HEK293 (cell line): ENCODE measurements around the gene GRB7.

Experiments
- CTCF ChIA-PET: fragments of 350-600 bp; formaldehyde crosslinking; extraction: SDS; loops from one replicate; lab custom pipeline; 2021; ENCODE audit warnings: antibody characterized with exemption; lab: Yijun Ruan, JAX
- POLR2A ChIA-PET: fragments of 300-600 bp; formaldehyde crosslinking; extraction: SDS; loops from one replicate; lab custom pipeline; 2020; ENCODE audit warnings: antibody characterized with exemption, inconsistent platforms; lab: Yijun Ruan, JAX
- H3K27ac ChIP-seq: fragments of 200-500 bp; sonication (Bioruptor generic); 2 replicates; pipeline ENCODE4 v1.5.1; 2014; ENCODE audit warnings: low read depth, low read length, control low read depth, inconsistent platforms; ENCODE audit errors: extremely low read depth
- H3K36me3 ChIP-seq, 2 experiments: fragments of 200-500 bp in 1 of 2; sonication (Bioruptor generic) in 1 of 2; 1 replicate in 1 of 2; 2 replicates in 1 of 2; pipeline ENCODE4 v1.5.1; 2014 to 2017; ENCODE audit warnings: inconsistent platforms in 2 of 2, low read length in 2 of 2; ENCODE audit not compliant: control insufficient read depth in 2 of 2, insufficient read depth in 1 of 2
- H3K4me1 ChIP-seq: fragments of 200-500 bp; sonication (Bioruptor generic); 2 replicates; pipeline ENCODE4 v1.5.1; 2014; ENCODE audit warnings: mild to moderate bottlenecking, low read length, inconsistent platforms; ENCODE audit not compliant: control insufficient read depth, insufficient read depth
- H3K4me3 ChIP-seq: 2 replicates; pipeline ENCODE4 v1.5.1; 2011; ENCODE audit warnings: low read depth, mild to moderate bottlenecking, control low read depth, low read length, moderate library complexity
- H3K9me3 ChIP-seq: fragments of 200-500 bp; sonication (Bioruptor generic); 2 replicates; pipeline ENCODE4 v1.5.1; 2014; ENCODE audit warnings: low read depth, low read length, inconsistent platforms; ENCODE audit not compliant: control insufficient read depth, insufficient read depth
- GLIS1 ChIP-seq: fragments of 450-650 bp; formaldehyde crosslinking; IDR thresholded peaks from 2 replicates; pipeline ENCODE4 v1.5.1; 2016; ENCODE audit warnings: missing biosample characterization, missing genetic modification characterization
- GLIS2 ChIP-seq: fragments of 450-650 bp; formaldehyde crosslinking; IDR thresholded peaks from 2 replicates; pipeline ENCODE4 v1.5.1; 2016; ENCODE audit warnings: missing biosample characterization, missing genetic modification characterization
- KLF16 ChIP-seq: fragments of 450-650 bp; formaldehyde crosslinking; IDR thresholded peaks from 2 replicates; pipeline ENCODE4 v1.5.1; 2017; ENCODE audit warnings: missing biosample characterization, missing genetic modification characterization
- ZBTB17 ChIP-seq: fragments of 450-650 bp; formaldehyde crosslinking; IDR thresholded peaks from 2 replicates; pipeline ENCODE4 v1.5.1; 2016; ENCODE audit warnings: missing biosample characterization, missing genetic modification characterization
- ZBTB20 ChIP-seq: fragments of 450-650 bp; formaldehyde crosslinking; IDR thresholded peaks from 2 replicates; pipeline ENCODE4 v1.5.1; 2016; ENCODE audit warnings: missing biosample characterization, missing genetic modification characterization
- ZBTB8A ChIP-seq: fragments of 450-650 bp; formaldehyde crosslinking; IDR thresholded peaks from 2 replicates; pipeline ENCODE4 v1.5.1; 2016; ENCODE audit warnings: missing biosample characterization, missing genetic modification characterization
- ZNF202 ChIP-seq: fragments of 450-650 bp; formaldehyde crosslinking; IDR thresholded peaks from 2 replicates; pipeline ENCODE4 v1.5.1; 2016; ENCODE audit warnings: missing biosample characterization, missing genetic modification characterization, borderline replicate concordance
- ZNF302 ChIP-seq: fragments of 450-650 bp; formaldehyde crosslinking; IDR thresholded peaks from 2 replicates; pipeline ENCODE4 v1.5.1; 2016; ENCODE audit warnings: missing biosample characterization, missing genetic modification characterization, low read depth
- ZNF335 ChIP-seq: fragments of 450-650 bp; formaldehyde crosslinking; conservative IDR thresholded peaks from 2 replicates; pipeline ENCODE4 v1.5.1; 2016; ENCODE audit warnings: missing biosample characterization, missing genetic modification characterization
- ZNF423 ChIP-seq: fragments of 450-650 bp; formaldehyde crosslinking; IDR thresholded peaks from 2 replicates; pipeline ENCODE4 v1.5.1; 2016; ENCODE audit warnings: missing biosample characterization, missing genetic modification characterization
- ZNF600 ChIP-seq: fragments of 450-650 bp; formaldehyde crosslinking; IDR thresholded peaks from 2 replicates; pipeline ENCODE4 v1.5.1; 2016; ENCODE audit warnings: missing biosample characterization, missing genetic modification characterization
- TF ChIP-seq, protein P1 (sequence below): fragments of 450-650 bp; formaldehyde crosslinking; IDR thresholded peaks from 2 replicates; pipeline ENCODE4 v1.5.1; 2016; ENCODE audit warnings: missing biosample characterization, missing genetic modification characterization
- TF ChIP-seq, protein P2 (sequence below): fragments of 450-650 bp; formaldehyde crosslinking; IDR thresholded peaks from 2 replicates; pipeline ENCODE4 v1.5.1; 2016; ENCODE audit warnings: missing biosample characterization, missing genetic modification characterization
- TF ChIP-seq, protein P3 (sequence below): fragments of 450-650 bp; formaldehyde crosslinking; optimal IDR thresholded peaks from 2 replicates; pipeline ENCODE3; 2016; ENCODE audit warnings: missing biosample characterization, mild to moderate bottlenecking, missing genetic modification characterization
- TF ChIP-seq, protein P4 (sequence below): fragments of 450-650 bp; formaldehyde crosslinking; IDR thresholded peaks from 2 replicates; pipeline ENCODE4 v1.5.1; 2017; ENCODE audit warnings: missing biosample characterization, missing genetic modification characterization
- TF ChIP-seq, protein P5 (sequence below): fragments of 450-650 bp; formaldehyde crosslinking; IDR thresholded peaks from 2 replicates; pipeline ENCODE4 v1.5.1; 2016; ENCODE audit warnings: missing biosample characterization, missing genetic modification characterization
- TF ChIP-seq, protein P6 (sequence below): fragments of 450-650 bp; formaldehyde crosslinking; IDR thresholded peaks from 2 replicates; pipeline ENCODE4 v1.5.1; 2016; ENCODE audit warnings: missing biosample characterization, missing genetic modification characterization
- TF ChIP-seq, protein P7 (sequence below): fragments of 450-650 bp; formaldehyde crosslinking; IDR thresholded peaks from 2 replicates; pipeline ENCODE4 v1.5.1; 2017; ENCODE audit warnings: missing biosample characterization, mild to moderate bottlenecking, missing genetic modification characterization, moderate library complexity

Gene GRB7

DNA sequence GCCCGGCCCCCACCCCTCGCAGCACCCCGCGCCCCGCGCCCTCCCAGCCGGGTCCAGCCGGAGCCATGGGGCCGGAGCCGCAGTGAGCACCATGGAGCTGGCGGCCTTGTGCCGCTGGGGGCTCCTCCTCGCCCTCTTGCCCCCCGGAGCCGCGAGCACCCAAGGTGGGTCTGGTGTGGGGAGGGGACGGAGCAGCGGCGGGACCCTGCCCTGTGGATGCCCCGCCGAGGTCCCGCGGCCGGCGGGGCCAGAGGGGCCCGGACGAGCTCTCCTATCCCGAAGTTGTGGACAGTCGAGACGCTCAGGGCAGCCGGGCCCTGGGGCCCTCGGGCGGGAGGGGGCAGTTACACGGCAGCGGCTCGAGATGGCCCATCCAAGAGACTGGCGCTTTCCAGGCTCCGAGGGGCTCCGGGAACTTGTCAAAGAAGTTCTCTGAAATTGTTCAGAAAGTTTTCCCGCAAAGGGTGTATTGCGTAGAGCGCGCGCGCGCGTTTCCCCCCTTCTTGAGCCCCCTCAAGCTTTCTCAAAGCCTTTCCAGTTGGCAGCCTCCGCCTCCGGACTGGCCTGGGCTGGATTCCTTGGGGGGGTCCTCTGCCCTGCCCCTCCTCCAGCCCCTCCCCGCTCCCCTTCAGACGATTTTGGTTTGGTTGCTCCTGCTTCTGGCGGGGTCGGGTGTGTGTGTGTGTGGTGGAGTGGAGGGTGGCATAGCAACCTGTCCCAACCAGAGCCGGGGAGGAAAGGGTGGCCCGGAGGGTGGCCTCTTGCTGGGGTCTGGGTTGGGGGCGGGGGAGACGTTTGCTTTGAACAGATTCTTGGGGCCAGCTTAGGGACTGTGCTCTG lies 37.4 kb upstream of the GRB7 start:
- peaks cover 0 to 25% of the 10 kb centered on the region in 2 experiments; a peak in 1 of 3 replicates for H3K36me3 ChIP-seq
- peak overlapping the region; percentile 68; the same call in 1 of the 2 replicates for H3K27ac ChIP-seq
- H3K9me3 ChIP-seq, result no peaks in the 10 kb centered on the region
- POLR2A ChIA-PET, result interaction anchor here (0.7 to 2.4 kb wide), 26 partner anchors 9 to 413 kb away, joined by 3 to 42 read pairs (median 5); partner anchors contain the start of genes LRRC3C, MIEN1, ORMDL3 and PGAP3
- peak overlapping the region; percentile 81 for H3K4me3 ChIP-seq
- H3K4me1 ChIP-seq, result peaks cover 13% of the 10 kb centered on the region; the same call in 1 of the 2 replicates
- CTCF ChIA-PET, result interaction anchor here (0.6 to 3.5 kb wide), 15 partner anchors 12 to 258 kb away, joined by 3 to 22 read pairs (median 3); partner anchors contain the start of genes MIEN1 and PGAP3
- TF ChIP-seq ZNF423 (tag by site-specific recombination), result peak; percentile 75
- TF ChIP-seq, protein P1, sequence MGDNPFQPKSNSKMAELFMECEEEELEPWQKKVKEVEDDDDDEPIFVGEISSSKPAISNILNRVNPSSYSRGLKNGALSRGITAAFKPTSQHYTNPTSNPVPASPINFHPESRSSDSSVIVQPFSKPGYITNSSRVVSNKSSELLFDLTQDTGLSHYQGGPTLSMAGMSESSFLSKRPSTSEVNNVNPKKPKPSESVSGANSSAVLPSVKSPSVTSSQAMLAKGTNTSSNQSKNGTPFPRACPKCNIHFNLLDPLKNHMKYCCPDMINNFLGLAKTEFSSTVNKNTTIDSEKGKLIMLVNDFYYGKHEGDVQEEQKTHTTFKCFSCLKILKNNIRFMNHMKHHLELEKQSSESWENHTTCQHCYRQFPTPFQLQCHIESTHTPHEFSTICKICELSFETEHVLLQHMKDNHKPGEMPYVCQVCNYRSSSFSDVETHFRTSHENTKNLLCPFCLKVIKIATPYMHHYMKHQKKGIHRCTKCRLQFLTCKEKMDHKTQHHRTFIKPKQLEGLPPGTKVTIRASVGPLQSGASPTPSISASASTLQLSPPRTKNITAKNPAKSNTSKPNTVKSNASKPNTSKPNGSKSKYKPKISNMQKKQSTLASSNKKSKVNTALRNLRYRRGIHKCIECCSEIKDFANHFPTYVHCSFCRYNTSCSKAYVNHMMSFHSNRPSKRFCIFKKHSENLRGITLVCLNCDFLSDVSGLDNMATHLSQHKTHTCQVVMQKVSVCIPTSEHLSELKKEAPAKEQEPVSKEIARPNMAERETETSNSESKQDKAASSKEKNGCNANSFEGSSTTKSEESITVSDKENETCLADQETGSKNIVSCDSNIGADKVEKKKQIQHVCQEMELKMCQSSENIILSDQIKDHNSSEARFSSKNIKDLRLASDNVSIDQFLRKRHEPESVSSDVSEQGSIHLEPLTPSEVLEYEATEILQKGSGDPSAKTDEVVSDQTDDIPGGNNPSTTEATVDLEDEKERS (tag by site-specific recombination), result no peak
- no peak for TF ChIP-seq KLF16 (tag by site-specific recombination)
- TF ChIP-seq, protein P2, sequence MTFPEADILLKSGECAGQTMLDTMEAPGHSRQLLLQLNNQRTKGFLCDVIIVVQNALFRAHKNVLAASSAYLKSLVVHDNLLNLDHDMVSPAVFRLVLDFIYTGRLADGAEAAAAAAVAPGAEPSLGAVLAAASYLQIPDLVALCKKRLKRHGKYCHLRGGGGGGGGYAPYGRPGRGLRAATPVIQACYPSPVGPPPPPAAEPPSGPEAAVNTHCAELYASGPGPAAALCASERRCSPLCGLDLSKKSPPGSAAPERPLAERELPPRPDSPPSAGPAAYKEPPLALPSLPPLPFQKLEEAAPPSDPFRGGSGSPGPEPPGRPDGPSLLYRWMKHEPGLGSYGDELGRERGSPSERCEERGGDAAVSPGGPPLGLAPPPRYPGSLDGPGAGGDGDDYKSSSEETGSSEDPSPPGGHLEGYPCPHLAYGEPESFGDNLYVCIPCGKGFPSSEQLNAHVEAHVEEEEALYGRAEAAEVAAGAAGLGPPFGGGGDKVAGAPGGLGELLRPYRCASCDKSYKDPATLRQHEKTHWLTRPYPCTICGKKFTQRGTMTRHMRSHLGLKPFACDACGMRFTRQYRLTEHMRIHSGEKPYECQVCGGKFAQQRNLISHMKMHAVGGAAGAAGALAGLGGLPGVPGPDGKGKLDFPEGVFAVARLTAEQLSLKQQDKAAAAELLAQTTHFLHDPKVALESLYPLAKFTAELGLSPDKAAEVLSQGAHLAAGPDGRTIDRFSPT, result no peak
- TF ChIP-seq GLIS2 (tag by site-specific recombination), result peak; percentile 65
- TF ChIP-seq, protein P3, sequence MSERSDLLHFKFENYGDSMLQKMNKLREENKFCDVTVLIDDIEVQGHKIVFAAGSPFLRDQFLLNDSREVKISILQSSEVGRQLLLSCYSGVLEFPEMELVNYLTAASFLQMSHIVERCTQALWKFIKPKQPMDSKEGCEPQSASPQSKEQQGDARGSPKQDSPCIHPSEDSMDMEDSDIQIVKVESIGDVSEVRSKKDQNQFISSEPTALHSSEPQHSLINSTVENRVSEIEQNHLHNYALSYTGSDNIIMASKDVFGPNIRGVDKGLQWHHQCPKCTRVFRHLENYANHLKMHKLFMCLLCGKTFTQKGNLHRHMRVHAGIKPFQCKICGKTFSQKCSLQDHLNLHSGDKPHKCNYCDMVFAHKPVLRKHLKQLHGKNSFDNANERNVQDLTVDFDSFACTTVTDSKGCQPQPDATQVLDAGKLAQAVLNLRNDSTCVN, result peak; percentile 56
- TF ChIP-seq, protein P4, sequence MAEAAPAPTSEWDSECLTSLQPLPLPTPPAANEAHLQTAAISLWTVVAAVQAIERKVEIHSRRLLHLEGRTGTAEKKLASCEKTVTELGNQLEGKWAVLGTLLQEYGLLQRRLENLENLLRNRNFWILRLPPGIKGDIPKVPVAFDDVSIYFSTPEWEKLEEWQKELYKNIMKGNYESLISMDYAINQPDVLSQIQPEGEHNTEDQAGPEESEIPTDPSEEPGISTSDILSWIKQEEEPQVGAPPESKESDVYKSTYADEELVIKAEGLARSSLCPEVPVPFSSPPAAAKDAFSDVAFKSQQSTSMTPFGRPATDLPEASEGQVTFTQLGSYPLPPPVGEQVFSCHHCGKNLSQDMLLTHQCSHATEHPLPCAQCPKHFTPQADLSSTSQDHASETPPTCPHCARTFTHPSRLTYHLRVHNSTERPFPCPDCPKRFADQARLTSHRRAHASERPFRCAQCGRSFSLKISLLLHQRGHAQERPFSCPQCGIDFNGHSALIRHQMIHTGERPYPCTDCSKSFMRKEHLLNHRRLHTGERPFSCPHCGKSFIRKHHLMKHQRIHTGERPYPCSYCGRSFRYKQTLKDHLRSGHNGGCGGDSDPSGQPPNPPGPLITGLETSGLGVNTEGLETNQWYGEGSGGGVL, result peak; percentile 85
- no peak; the same call in 1 of the 2 replicates for TF ChIP-seq ZNF202 (tag by site-specific recombination)
- TF ChIP-seq ZBTB20 (tag by site-specific recombination), result peak; percentile 86
- TF ChIP-seq ZBTB17, result 0 out of 2 replicates have a peak, but pooled peaks have one; percentile 0
- TF ChIP-seq ZNF302 (tag by site-specific recombination), result no peak
- TF ChIP-seq, protein P5, sequence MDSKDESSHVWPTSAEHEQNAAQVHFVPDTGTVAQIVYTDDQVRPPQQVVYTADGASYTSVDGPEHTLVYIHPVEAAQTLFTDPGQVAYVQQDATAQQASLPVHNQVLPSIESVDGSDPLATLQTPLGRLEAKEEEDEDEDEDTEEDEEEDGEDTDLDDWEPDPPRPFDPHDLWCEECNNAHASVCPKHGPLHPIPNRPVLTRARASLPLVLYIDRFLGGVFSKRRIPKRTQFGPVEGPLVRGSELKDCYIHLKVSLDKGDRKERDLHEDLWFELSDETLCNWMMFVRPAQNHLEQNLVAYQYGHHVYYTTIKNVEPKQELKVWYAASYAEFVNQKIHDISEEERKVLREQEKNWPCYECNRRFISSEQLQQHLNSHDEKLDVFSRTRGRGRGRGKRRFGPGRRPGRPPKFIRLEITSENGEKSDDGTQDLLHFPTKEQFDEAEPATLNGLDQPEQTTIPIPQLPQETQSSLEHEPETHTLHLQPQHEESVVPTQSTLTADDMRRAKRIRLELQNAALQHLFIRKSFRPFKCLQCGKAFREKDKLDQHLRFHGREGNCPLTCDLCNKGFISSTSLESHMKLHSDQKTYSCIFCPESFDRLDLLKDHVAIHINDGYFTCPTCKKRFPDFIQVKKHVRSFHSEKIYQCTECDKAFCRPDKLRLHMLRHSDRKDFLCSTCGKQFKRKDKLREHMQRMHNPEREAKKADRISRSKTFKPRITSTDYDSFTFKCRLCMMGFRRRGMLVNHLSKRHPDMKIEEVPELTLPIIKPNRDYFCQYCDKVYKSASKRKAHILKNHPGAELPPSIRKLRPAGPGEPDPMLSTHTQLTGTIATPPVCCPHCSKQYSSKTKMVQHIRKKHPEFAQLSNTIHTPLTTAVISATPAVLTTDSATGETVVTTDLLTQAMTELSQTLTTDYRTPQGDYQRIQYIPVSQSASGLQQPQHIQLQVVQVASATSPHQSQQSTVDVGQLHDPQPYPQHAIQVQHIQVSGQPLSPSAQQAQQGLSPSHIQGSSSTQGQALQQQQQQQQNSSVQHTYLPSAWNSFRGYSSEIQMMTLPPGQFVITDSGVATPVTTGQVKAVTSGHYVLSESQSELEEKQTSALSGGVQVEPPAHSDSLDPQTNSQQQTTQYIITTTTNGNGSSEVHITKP (tag by site-specific recombination), result peak; percentile 97
- peak; percentile 74 for TF ChIP-seq ZNF600
- peak; percentile 3 for TF ChIP-seq ZNF335
- TF ChIP-seq GLIS1 (tag by site-specific recombination), result peak; percentile 89
- TF ChIP-seq, protein P6, sequence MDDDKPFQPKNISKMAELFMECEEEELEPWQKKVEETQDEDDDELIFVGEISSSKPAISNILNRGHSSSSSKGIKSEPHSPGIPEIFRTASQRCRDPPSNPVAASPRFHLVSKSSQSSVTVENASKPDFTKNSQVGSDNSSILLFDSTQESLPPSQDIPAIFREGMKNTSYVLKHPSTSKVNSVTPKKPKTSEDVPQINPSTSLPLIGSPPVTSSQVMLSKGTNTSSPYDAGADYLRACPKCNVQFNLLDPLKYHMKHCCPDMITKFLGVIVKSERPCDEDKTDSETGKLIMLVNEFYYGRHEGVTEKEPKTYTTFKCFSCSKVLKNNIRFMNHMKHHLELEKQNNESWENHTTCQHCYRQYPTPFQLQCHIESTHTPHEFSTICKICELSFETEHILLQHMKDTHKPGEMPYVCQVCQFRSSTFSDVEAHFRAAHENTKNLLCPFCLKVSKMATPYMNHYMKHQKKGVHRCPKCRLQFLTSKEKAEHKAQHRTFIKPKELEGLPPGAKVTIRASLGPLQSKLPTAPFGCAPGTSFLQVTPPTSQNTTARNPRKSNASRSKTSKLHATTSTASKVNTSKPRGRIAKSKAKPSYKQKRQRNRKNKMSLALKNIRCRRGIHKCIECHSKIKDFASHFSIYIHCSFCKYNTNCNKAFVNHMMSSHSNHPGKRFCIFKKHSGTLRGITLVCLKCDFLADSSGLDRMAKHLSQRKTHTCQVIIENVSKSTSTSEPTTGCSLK (tag by site-specific recombination), result no peak
- TF ChIP-seq, protein P7, sequence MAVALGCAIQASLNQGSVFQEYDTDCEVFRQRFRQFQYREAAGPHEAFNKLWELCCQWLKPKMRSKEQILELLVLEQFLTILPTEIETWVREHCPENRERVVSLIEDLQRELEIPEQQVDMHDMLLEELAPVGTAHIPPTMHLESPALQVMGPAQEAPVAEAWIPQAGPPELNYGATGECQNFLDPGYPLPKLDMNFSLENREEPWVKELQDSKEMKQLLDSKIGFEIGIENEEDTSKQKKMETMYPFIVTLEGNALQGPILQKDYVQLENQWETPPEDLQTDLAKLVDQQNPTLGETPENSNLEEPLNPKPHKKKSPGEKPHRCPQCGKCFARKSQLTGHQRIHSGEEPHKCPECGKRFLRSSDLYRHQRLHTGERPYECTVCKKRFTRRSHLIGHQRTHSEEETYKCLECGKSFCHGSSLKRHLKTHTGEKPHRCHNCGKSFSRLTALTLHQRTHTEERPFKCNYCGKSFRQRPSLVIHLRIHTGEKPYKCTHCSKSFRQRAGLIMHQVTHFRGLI, result no peak
- no peak for TF ChIP-seq ZBTB8A (tag by site-specific recombination)
